NK-92 treated with Interleukin-12 subunit alpha and Interleukin-12 subunit beta, amount 100 ng/mL, for 24 hours (cell line): Measurements from ENCODE around the gene SCUBE1.

Source experiments
- DNase-seq: peaks from one replicate; lab custom pipeline; 2025; lab: John Stamatoyannopoulos, UW

Gene SCUBE1

GRCh38 chr22:43173976-43174720 is 169.0 kb downstream of the SCUBE1 start:
- DNase-seq: no peak

- DNase-seq: no peak
These were observed 169.6 kb downstream of the SCUBE1 start for GRCh38 chr22:43173566-43173965.

GRCh38 chr22:43172191-43172590 is 171.0 kb downstream of the SCUBE1 start:
- no peak for DNase-seq

GRCh38 chr22:43171607-43172006 is 171.6 kb downstream of the SCUBE1 start:
- DNase-seq: no peak

- DNase-seq: no peak
These were observed 172.1 kb downstream of the SCUBE1 start for GRCh38 chr22:43171019-43171491.

- no peak for DNase-seq
These were observed 173.1 kb downstream of the SCUBE1 start for GRCh38 chr22:43170131-43170480.

GRCh38 chr22:43169310-43170130 is 173.7 kb downstream of the SCUBE1 start:
- no peak for DNase-seq

- DNase-seq: no peak
These were observed 174.5 kb downstream of the SCUBE1 start for GRCh38 chr22:43168471-43169309.

- no peak for DNase-seq
These were observed 176.1 kb downstream of the SCUBE1 start for GRCh38 chr22:43167001-43167589.

- no peak for DNase-seq
These were observed 176.8 kb downstream of the SCUBE1 start for GRCh38 chr22:43166132-43166930.

GRCh38 chr22:43164636-43165035 is 178.5 kb downstream of the SCUBE1 start:
- DNase-seq: no peak

- no peak for DNase-seq
These were observed 179.9 kb downstream of the SCUBE1 start for GRCh38 chr22:43163241-43163795.

GRCh38 chr22:43162412-43163150 is 180.6 kb downstream of the SCUBE1 start:
- no peak for DNase-seq

- no peak for DNase-seq
These were observed 182.6 kb downstream of the SCUBE1 start for GRCh38 chr22:43160497-43161126.

GRCh38 chr22:43159484-43160178 is 183.5 kb downstream of the SCUBE1 start:
- DNase-seq: no peak

GRCh38 chr22:43158778-43159483 is 184.2 kb downstream of the SCUBE1 start:
- DNase-seq: no peak

- DNase-seq: no peak
These were observed 185.2 kb downstream of the SCUBE1 start for GRCh38 chr22:43157874-43158546.

GRCh38 chr22:43156413-43156812 is 186.8 kb downstream of the SCUBE1 start:
- no peak for DNase-seq
